Thoracic aorta (tissue), 2 donors: ENCODE results near the gene KRT76. TPM values are rescaled to one million over a fixed set of nuclear protein-coding genes. Genes with fewer than 3 reads are reported as not detected.

Experiments
- ATAC-seq: fragments of 150-250 bp; one replicate; pipeline ENCODE4 v1.8.0; 2017; ENCODE audit warnings: low read depth; ENCODE audit not compliant: insufficient number of reproducible peaks, low FRiP score
- DNase-seq: peaks from one replicate; pipeline ENCODE4 v3.0.0-alpha.2; 2020; ENCODE audit warnings: low spot score
- H3K27ac ChIP-seq, 2 donors: fragments of 200-600 bp; sonication (generic); 1 replicate in 1 of 2; 2 replicates in 1 of 2; pipeline ENCODE4 v1.5.1; 2016; ENCODE audit warnings: mild to moderate bottlenecking in 2 of 2, moderate library complexity in 2 of 2
- H3K27me3 ChIP-seq: fragments of 200-600 bp; sonication (generic); replicated peaks from 2 replicates; pipeline ENCODE4 v1.6.0; 2016; ENCODE audit warnings: mild to moderate bottlenecking; ENCODE audit not compliant: insufficient read depth
- H3K36me3 ChIP-seq: fragments of 200-600 bp; sonication (generic); one replicate; pipeline ENCODE4 v1.5.1; 2016
- H3K4me1 ChIP-seq, 2 donors: fragments of 200-600 bp; sonication (generic); 1 replicate in 1 of 2; 2 replicates in 1 of 2; pipeline versions ENCODE4 v1.5.1 to v1.6.0; 2016; ENCODE audit warnings: low read depth in 2 of 2, mild to moderate bottlenecking in 1 of 2; ENCODE audit not compliant: control insufficient read depth in 1 of 2
- H3K4me3 ChIP-seq: fragments of 200-600 bp; sonication (generic); 2 replicates; pipeline ENCODE4 v1.5.1; 2016; ENCODE audit warnings: mild to moderate bottlenecking
- H3K9me3 ChIP-seq: fragments of 200-600 bp; sonication (generic); 2 replicates; pipeline ENCODE4 v1.5.1; 2016
- CTCF ChIP-seq: fragments of 200-600 bp; sonication (generic); IDR thresholded peaks from one replicate; pipeline ENCODE4 v1.5.1; 2019; ENCODE audit warnings: antibody characterized with exemption
- total RNA-seq, 2 donors: library from RNA; depleted of rRNA; stranded (reverse); fragments of >200 nt; gene quantifications; one replicate each; pipeline versions ENCODE4 v1.1.0 to v1.2.3, GENCODE V29; 2016

The KRT76 gene
- total RNA-seq, 2 donors from 2014 or later, result not detected

- no peak for ATAC-seq
- no peaks in the 10 kb centered on the region for H3K9me3 ChIP-seq
- DNase-seq, result no peak
- no peaks in the 10 kb centered on the region for H3K4me1 ChIP-seq
- no peaks in the 10 kb centered on the region for H3K36me3 ChIP-seq
- no peak for TF ChIP-seq CTCF
- H3K27ac ChIP-seq, result no peak overlapping the region
- no peaks in the 10 kb centered on the region for H3K27me3 ChIP-seq
- no peak overlapping the region for H3K4me3 ChIP-seq
Observed at GRCh38 chr12:52794479-52795331, 17.6 kb upstream of the KRT76 start.

GRCh38 chr12:52792185-52793029 lies 15.3 kb upstream of the KRT76 start:
- H3K4me1 ChIP-seq, result no peaks in the 10 kb centered on the region
- no peaks in the 10 kb centered on the region for H3K27me3 ChIP-seq
- no peak for TF ChIP-seq CTCF
- H3K27ac ChIP-seq, result no peak overlapping the region
- ATAC-seq (no peak), DNase-seq (no peak)
- H3K36me3 ChIP-seq, result no peaks in the 10 kb centered on the region
- no peaks in the 10 kb centered on the region for H3K9me3 ChIP-seq
- H3K4me3 ChIP-seq, result no peak overlapping the region

- DNase-seq (no peak), ATAC-seq (no peak)
- H3K9me3 ChIP-seq, result no peaks in the 10 kb centered on the region
- TF ChIP-seq CTCF, result no peak
- no peak overlapping the region for H3K27ac ChIP-seq
- no peaks in the 10 kb centered on the region for H3K36me3 ChIP-seq
- H3K27me3 ChIP-seq, result no peaks in the 10 kb centered on the region
- H3K4me3 ChIP-seq, result no peak overlapping the region
- H3K4me1 ChIP-seq, result no peaks in the 10 kb centered on the region
Observed at GRCh38 chr12:52791271-52792184, 14.4 kb upstream of the KRT76 start.

- H3K4me1 ChIP-seq, result no peaks in the 10 kb centered on the region
- H3K36me3 ChIP-seq, result no peaks in the 10 kb centered on the region
- no peak overlapping the region for H3K27ac ChIP-seq
- ATAC-seq (no peak), DNase-seq (no peak)
- H3K4me3 ChIP-seq, result no peak overlapping the region
- H3K27me3 ChIP-seq, result no peaks in the 10 kb centered on the region
- no peaks in the 10 kb centered on the region for H3K9me3 ChIP-seq
- TF ChIP-seq CTCF, result no peak
Observed at GRCh38 chr12:52790427-52791270, 13.5 kb upstream of the KRT76 start.
